Measurements from ENCODE around the gene ADRA2B.

GRCh38 chr2:96089356-96090195, 26.8 kb downstream of the ADRA2B start:
- TF ChIP-seq CTCF (IDR thresholded peaks at IDR 0.05): no peak
- TF ChIP-seq POLR2A (IDR thresholded peaks at IDR 0.05): no peak
